CD14-positive monocyte (primary cell): ENCODE measurements around the gene CMSS1. TPM values are rescaled to one million over a fixed set of nuclear protein-coding genes. Genes with fewer than 3 reads are reported as not detected.
A peak's percentile ranks its signal among the peaks of the same experiment; 100 is the strongest.

Experiments
- DNase-seq, 3 donors: peaks; one replicate each; pipeline ENCODE4 v3.0.0-alpha.2; 2011 to 2022
- H2AFZ ChIP-seq: 2 replicates; pipeline ENCODE4 v1.6.0; 2012; ENCODE audit warnings: mild to moderate bottlenecking, low read depth, low read length, inconsistent platforms; ENCODE audit not compliant: insufficient read depth, poor library complexity, severe bottlenecking
- H3K27ac ChIP-seq, 2 donors: 1 replicate in 1 of 2; 2 replicates in 1 of 2; pipeline ENCODE4 v1.5.1; 2012 to 2013; ENCODE audit warnings: low read length in 2 of 2, control low read depth in 1 of 2, inconsistent platforms in 1 of 2, low read depth in 1 of 2, mild to moderate bottlenecking in 1 of 2
- H3K27me3 ChIP-seq, 2 donors: one replicate each; pipeline versions ENCODE4 v1.6.0 to v1.6.1; 2011 to 2013; ENCODE audit warnings: low read length in 2 of 2; ENCODE audit not compliant: control insufficient read depth in 2 of 2, insufficient read depth in 2 of 2
- H3K36me3 ChIP-seq, 2 donors: replicated peaks in 1 of 2; 1 replicate in 1 of 2; 2 replicates in 1 of 2; pipeline versions ENCODE4 v1.5.1 to v1.6.1; 2012 to 2013; ENCODE audit warnings: low read length in 2 of 2, control low read depth in 1 of 2, inconsistent platforms in 1 of 2, mild to moderate bottlenecking in 1 of 2; ENCODE audit not compliant: insufficient read depth in 2 of 2, control insufficient read depth in 1 of 2
- H3K4me1 ChIP-seq, 2 donors: 1 replicate in 1 of 2; 2 replicates in 1 of 2; pipeline versions ENCODE4 v1.5.1 to v1.6.1; 2012 to 2013; ENCODE audit warnings: low read length in 2 of 2, control low read depth in 1 of 2, inconsistent platforms in 1 of 2, mild to moderate bottlenecking in 1 of 2, moderate library complexity in 1 of 2; ENCODE audit not compliant: insufficient read depth in 2 of 2, control insufficient read depth in 1 of 2
- H3K4me2 ChIP-seq: replicated peaks from 2 replicates; pipeline ENCODE3; 2012; ENCODE audit warnings: low read length, moderate library complexity, mild to moderate bottlenecking; ENCODE audit not compliant: poor library complexity, severe bottlenecking; ENCODE audit errors: extremely low read depth
- H3K4me3 ChIP-seq, 3 experiments: fragments of 200-600 bp in 1 of 3; sonication (generic) in 1 of 3; replicated peaks in 1 of 3; 1 replicate in 2 of 3; 2 replicates in 1 of 3; pipeline ENCODE4 v1.5.1; 2011 to 2013; ENCODE audit warnings: low read length in 3 of 3, mild to moderate bottlenecking in 3 of 3, control low read depth in 2 of 3, low read depth in 2 of 3, inconsistent platforms in 1 of 3, moderate library complexity in 1 of 3
- H3K79me2 ChIP-seq: 2 replicates; pipeline ENCODE4 v1.6.0; 2012; ENCODE audit warnings: mild to moderate bottlenecking, control low read depth, inconsistent platforms, low read length, moderate library complexity; ENCODE audit not compliant: insufficient read depth
- H3K9ac ChIP-seq: 2 replicates; pipeline ENCODE4 v1.6.0; 2017; ENCODE audit warnings: low read length, mild to moderate bottlenecking; ENCODE audit not compliant: insufficient read depth, poor library complexity, severe bottlenecking
- H3K9me3 ChIP-seq, 2 donors: replicated peaks in 1 of 2; 1 replicate in 1 of 2; 2 replicates in 1 of 2; pipeline versions ENCODE4 v1.5.1 to v1.6.1; 2012 to 2013; ENCODE audit warnings: low read length in 2 of 2, control low read depth in 1 of 2; ENCODE audit not compliant: control insufficient read depth in 1 of 2, insufficient read depth in 1 of 2
- H4K20me1 ChIP-seq: 2 replicates; pipeline ENCODE4 v1.6.0; 2012; ENCODE audit warnings: mild to moderate bottlenecking, low read length, control low read depth, moderate library complexity; ENCODE audit not compliant: insufficient read depth
- H3K27ac Mint-ChIP-seq, 7 donors: one replicate each; pipeline ENCODE4 v1.8.0; 2020; ENCODE audit warnings: mild to moderate bottlenecking in 7 of 7, mixed read lengths in 7 of 7, moderate library complexity in 6 of 7, inconsistent platforms in 2 of 7
- H3K27me3 Mint-ChIP-seq, 3 donors: one replicate each; pipeline ENCODE4 v1.8.0; 2021 to 2022; ENCODE audit warnings: low read depth in 3 of 3, mild to moderate bottlenecking in 3 of 3, mixed read lengths in 3 of 3, moderate library complexity in 3 of 3, inconsistent platforms in 1 of 3
- H3K36me3 Mint-ChIP-seq, 2 donors: one replicate each; pipeline ENCODE4 v1.8.0; 2020; ENCODE audit warnings: mixed read lengths in 2 of 2, inconsistent platforms in 1 of 2, mild to moderate bottlenecking in 1 of 2
- H3K4me1 Mint-ChIP-seq: one replicate; pipeline ENCODE4 v1.8.0; 2020; ENCODE audit warnings: mild to moderate bottlenecking, mixed read lengths
- H3K4me3 Mint-ChIP-seq, 2 donors: one replicate each; pipeline ENCODE4 v1.8.0; 2020; ENCODE audit warnings: mild to moderate bottlenecking in 2 of 2, mixed read lengths in 2 of 2, moderate library complexity in 1 of 2
- H3K9me3 Mint-ChIP-seq, 7 donors: one replicate each; pipeline ENCODE4 v1.8.0; 2020 to 2022; ENCODE audit warnings: mixed read lengths in 7 of 7, mild to moderate bottlenecking in 6 of 7, moderate library complexity in 6 of 7, inconsistent platforms in 2 of 7
- CTCF ChIP-seq: fragments of 200-600 bp; IDR thresholded peaks from one replicate; pipeline ENCODE4 v1.8.0; 2022; ENCODE audit warnings: antibody characterized with exemption, mild to moderate bottlenecking
- WGBS: methylation state at CpG from one replicate; pipeline ENCODE4 v1.1.5; 2013; ENCODE audit warnings: missing lambda C conversion rate; ENCODE audit not compliant: insufficient coverage; 5-methylcytosine and 5-hydroxymethylcytosine counted together
- intact Hi-C, 2 donors: fragments of 100-400 bp; cut with micrococcal nuclease; formaldehyde crosslinking; loops; one replicate each; pipeline versions ENCODE4 v1.15.0 to v1.15.1; 2023
- polyA plus RNA-seq, 3 donors: library from polyadenylated mRNA; depleted of rRNA in 1 of 3; unstranded in 2 of 3; stranded (reverse) in 1 of 3; fragments of 300-500 nt in 2 of 3; fragments of >200 nt in 1 of 3; fragmentation: Illumina TruSeq in 2 of 3; gene quantifications; 1 replicate in 2 of 3; 2 replicates in 1 of 3; pipeline ENCODE4 v1.2.3, GENCODE V29; 2012 to 2021

The CMSS1 gene
- polyA plus RNA-seq, 3 donors: 1.1 to 3.6 (median 2.2) TPM

GRCh38 chr3:99878005-99878404, 60.3 kb downstream of the CMSS1 start:
- no peak overlapping the region for H3K4me2 ChIP-seq

GRCh38 chr3:99879275-99879674, 61.6 kb downstream of the CMSS1 start:
- 100% methylated on average over 1 of the region's 2 CpGs for WGBS
- peaks cover 11% of the 10 kb centered on the region for H3K4me1 Mint-ChIP-seq

More at GRCh38 chr3:99878005-99878404, 60.3 kb downstream of the CMSS1 start:
- peaks cover 11% of the 10 kb centered on the region for H3K4me1 Mint-ChIP-seq
- intact Hi-C loops: no loop called here
- H3K4me3 Mint-ChIP-seq: no peak overlapping the region
- Histone ChIP-seq H3K27ac (no peak overlapping the region), H3K36me3 (no peaks in the 10 kb centered on the region), H3K4me3 (no peak overlapping the region), H2AFZ (no peak overlapping the region), H3K27me3 (peaks cover 0 to 2% of the 10 kb centered on the region in 2 donors), H3K4me1 (peaks cover 0 to 6% of the 10 kb centered on the region in 2 donors), H3K79me2 (no peaks in the 10 kb centered on the region), H3K9me3 (no peaks in the 10 kb centered on the region), H4K20me1 (no peaks in the 10 kb centered on the region), H3K9ac (no peak overlapping the region)
- peak overlapping the region in 1 of 7 donors; percentile 61 for H3K27ac Mint-ChIP-seq
- no peaks in the 10 kb centered on the region for H3K36me3 Mint-ChIP-seq
- no CpG with 5 or more reads among the region's 1 CpG for WGBS
- H3K27me3 Mint-ChIP-seq: peaks cover 0 to 6% (median 2%) of the 10 kb centered on the region in 3 donors
- TF ChIP-seq CTCF: no peak
- no peaks in the 10 kb centered on the region for H3K9me3 Mint-ChIP-seq
- peak; percentile 30 to 77 (median 50) for DNase-seq

More at GRCh38 chr3:99879275-99879674, 61.6 kb downstream of the CMSS1 start:
- no peaks in the 10 kb centered on the region for H3K9me3 Mint-ChIP-seq
- no peak overlapping the region for H3K4me2 ChIP-seq
- no peak overlapping the region for H3K4me3 Mint-ChIP-seq
- TF ChIP-seq CTCF: no peak
- DNase-seq: no peak
- no peaks in the 10 kb centered on the region for H3K9me3 ChIP-seq
- H3K79me2 ChIP-seq: no peaks in the 10 kb centered on the region
- H3K36me3 Mint-ChIP-seq: no peaks in the 10 kb centered on the region
- intact Hi-C loops: no loop called here
- peaks cover 0 to 2% of the 10 kb centered on the region in 2 donors for H3K27me3 ChIP-seq
- no peak overlapping the region for H3K27ac Mint-ChIP-seq
- no peak overlapping the region for H3K4me3 ChIP-seq
- no peaks in the 10 kb centered on the region for H4K20me1 ChIP-seq
- H3K4me1 ChIP-seq: peaks cover 0 to 6% of the 10 kb centered on the region in 2 donors
- H3K9ac ChIP-seq: no peak overlapping the region
- H3K27me3 Mint-ChIP-seq: peaks cover 0 to 5% (median 1%) of the 10 kb centered on the region in 3 donors
- H2AFZ ChIP-seq: no peak overlapping the region
- no peak overlapping the region for H3K27ac ChIP-seq
- no peaks in the 10 kb centered on the region for H3K36me3 ChIP-seq
